HL-60 (cell line): ENCODE results near the gene POLE.

ENCODE experiments used
- CTCF ChIP-seq: IDR thresholded peaks from one replicate; pipeline ENCODE4 v1.5.1; 2011; ENCODE audit warnings: low read length, control low read depth, inconsistent platforms; ENCODE audit not compliant: insufficient read depth
- POLR2AphosphoS5 ChIP-seq: IDR thresholded peaks from 2 replicates; pipeline ENCODE4 v1.6.1; 2012; ENCODE audit warnings: low read depth
- SPI1 ChIP-seq: IDR thresholded peaks from 2 replicates; pipeline ENCODE4 v1.6.1; 2012; ENCODE audit warnings: low read depth, mild to moderate bottlenecking, borderline replicate concordance
- TF ChIP-seq, protein P1 (sequence below): IDR thresholded peaks from 2 replicates; pipeline ENCODE4 v1.6.1; 2012; ENCODE audit warnings: low read depth; ENCODE audit not compliant: insufficient replicate concordance

- no peak for TF ChIP-seq CTCF
- TF ChIP-seq POLR2AphosphoS5, result no peak; the same call in 1 of the 2 replicates
- no peak for TF ChIP-seq SPI1
- TF ChIP-seq, protein P1, sequence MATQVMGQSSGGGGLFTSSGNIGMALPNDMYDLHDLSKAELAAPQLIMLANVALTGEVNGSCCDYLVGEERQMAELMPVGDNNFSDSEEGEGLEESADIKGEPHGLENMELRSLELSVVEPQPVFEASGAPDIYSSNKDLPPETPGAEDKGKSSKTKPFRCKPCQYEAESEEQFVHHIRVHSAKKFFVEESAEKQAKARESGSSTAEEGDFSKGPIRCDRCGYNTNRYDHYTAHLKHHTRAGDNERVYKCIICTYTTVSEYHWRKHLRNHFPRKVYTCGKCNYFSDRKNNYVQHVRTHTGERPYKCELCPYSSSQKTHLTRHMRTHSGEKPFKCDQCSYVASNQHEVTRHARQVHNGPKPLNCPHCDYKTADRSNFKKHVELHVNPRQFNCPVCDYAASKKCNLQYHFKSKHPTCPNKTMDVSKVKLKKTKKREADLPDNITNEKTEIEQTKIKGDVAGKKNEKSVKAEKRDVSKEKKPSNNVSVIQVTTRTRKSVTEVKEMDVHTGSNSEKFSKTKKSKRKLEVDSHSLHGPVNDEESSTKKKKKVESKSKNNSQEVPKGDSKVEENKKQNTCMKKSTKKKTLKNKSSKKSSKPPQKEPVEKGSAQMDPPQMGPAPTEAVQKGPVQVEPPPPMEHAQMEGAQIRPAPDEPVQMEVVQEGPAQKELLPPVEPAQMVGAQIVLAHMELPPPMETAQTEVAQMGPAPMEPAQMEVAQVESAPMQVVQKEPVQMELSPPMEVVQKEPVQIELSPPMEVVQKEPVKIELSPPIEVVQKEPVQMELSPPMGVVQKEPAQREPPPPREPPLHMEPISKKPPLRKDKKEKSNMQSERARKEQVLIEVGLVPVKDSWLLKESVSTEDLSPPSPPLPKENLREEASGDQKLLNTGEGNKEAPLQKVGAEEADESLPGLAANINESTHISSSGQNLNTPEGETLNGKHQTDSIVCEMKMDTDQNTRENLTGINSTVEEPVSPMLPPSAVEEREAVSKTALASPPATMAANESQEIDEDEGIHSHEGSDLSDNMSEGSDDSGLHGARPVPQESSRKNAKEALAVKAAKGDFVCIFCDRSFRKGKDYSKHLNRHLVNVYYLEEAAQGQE, result no peak
These were observed 24.1 kb upstream of the POLE start for GRCh38 chr12:132711080-132711843.
